GM12878 (cell line): ENCODE data around the gene SBK2. TPM values are rescaled to one million over a fixed set of nuclear protein-coding genes. Genes with fewer than 3 reads are reported as not detected.

Source experiments
- BCL11A ChIP-seq: IDR thresholded peaks from 2 replicates; pipeline ENCODE4 v1.6.1; 2011; ENCODE audit warnings: low read depth, low read length
- CBFB ChIP-seq: IDR thresholded peaks from 2 replicates; pipeline ENCODE4 v1.6.1; 2016; ENCODE audit warnings: antibody characterized with exemption, low read depth
- DPF2 ChIP-seq: fragments of 450-650 bp; IDR thresholded peaks from 2 replicates; pipeline ENCODE4 v1.6.1; 2017; ENCODE audit warnings: mild to moderate bottlenecking
- EP300 ChIP-seq, 2 experiments: fragments of 150-350 bp in 1 of 2; IDR thresholded peaks; 2 replicates each; pipeline ENCODE4 v1.6.1; 2011 to 2012; ENCODE audit warnings: low read depth in 2 of 2, low read length in 2 of 2, borderline replicate concordance in 1 of 2, improper control_type of control experiment in 1 of 2, inconsistent platforms in 1 of 2; ENCODE audit not compliant: control insufficient read depth in 1 of 2
- FOXK2 ChIP-seq: fragments of 450-650 bp; IDR thresholded peaks from 2 replicates; pipeline ENCODE4 v1.6.1; 2017; ENCODE audit warnings: mild to moderate bottlenecking, moderate library complexity
- HSF1 ChIP-seq: fragments of 150-350 bp; IDR thresholded peaks from 2 replicates; pipeline ENCODE4 v1.6.1; 2014; ENCODE audit warnings: mild to moderate bottlenecking, low read depth, low read length
- IKZF1 ChIP-seq: fragments of 450-650 bp; conservative IDR thresholded peaks from 2 replicates; pipeline ENCODE4 v1.6.1; 2017; ENCODE audit warnings: antibody characterized with exemption, mild to moderate bottlenecking
- POLR2A ChIP-seq: IDR thresholded peaks from 2 replicates; pipeline ENCODE4 v1.6.1; 2011; ENCODE audit warnings: low read depth, mild to moderate bottlenecking, low read length
- RAD21 ChIP-seq: IDR thresholded peaks from 2 replicates; pipeline ENCODE4 v1.6.1; 2011; ENCODE audit warnings: mild to moderate bottlenecking, low read depth, low read length, moderate library complexity; ENCODE audit not compliant: insufficient read depth
- RELB ChIP-seq: fragments of 450-650 bp; IDR thresholded peaks from 2 replicates; pipeline ENCODE4 v1.6.1; 2017; ENCODE audit warnings: low read depth, mild to moderate bottlenecking, moderate library complexity
- SREBF1 ChIP-seq: IDR thresholded peaks from 2 replicates; pipeline ENCODE4 v1.6.1; 2012; ENCODE audit warnings: mild to moderate bottlenecking, low read length
- SRF ChIP-seq, 2 experiments: IDR thresholded peaks; 2 replicates each; pipeline ENCODE4 v1.6.1; 2011; ENCODE audit warnings: low read depth in 2 of 2, low read length in 2 of 2, mild to moderate bottlenecking in 1 of 2, moderate library complexity in 1 of 2
- USF2 ChIP-seq: IDR thresholded peaks from 2 replicates; pipeline ENCODE4 v1.6.1; 2011; ENCODE audit warnings: low read depth, low read length, improper control_type of control experiment, borderline replicate concordance
- ZBTB11 ChIP-seq: fragments of 450-650 bp; formaldehyde crosslinking; IDR thresholded peaks from 2 replicates; pipeline ENCODE4 v1.5.0; 2022; ENCODE audit warnings: mild to moderate bottlenecking, missing genetic modification characterization
- ZBTB33 ChIP-seq: fragments of 450-650 bp; IDR thresholded peaks from 2 replicates; pipeline ENCODE4 v1.6.1; 2017; ENCODE audit warnings: mild to moderate bottlenecking
- ZNF687 ChIP-seq: fragments of 450-650 bp; IDR thresholded peaks from 2 replicates; pipeline ENCODE4 v1.6.1; 2017; ENCODE audit warnings: mild to moderate bottlenecking, moderate library complexity
- polyA plus RNA-seq, 11 experiments: library from polyadenylated mRNA; depleted of rRNA in 4 of 11; unstranded in 6 of 11; stranded (reverse) in 5 of 11; fragments of >200 nt; fragmentation: Nextera tagmentation in 4 of 11; fragmentation: Illumina TruSeq in 1 of 11; extraction: Ambion mirVana in 4 of 11; extraction: Trizol in 1 of 11; gene quantifications; 1 replicate in 1 of 11; 2 replicates in 10 of 11; pipeline versions ENCODE4 v1.2.1 to v1.2.3, GENCODE V29; 2011 to 2016; ENCODE audit warnings: inconsistent platforms in 2 of 11, missing spikeins in 2 of 11, low read depth in 1 of 11
- total RNA-seq, 4 experiments: library from RNA; depleted of rRNA in 3 of 4; stranded (reverse); fragments of >200 nt in 3 of 4; fragmentation: Illumina TruSeq in 1 of 4; extraction: Trizol in 1 of 4; gene quantifications; 2 replicates each; pipeline versions ENCODE4 v1.2.1 to v1.2.3, GENCODE V29; 2013 to 2021

The SBK2 gene
- total and polyA plus RNA-seq, 10 of the 15 experiments (the other 5 are each of a cell fraction or from before 2014, with no cell fraction given): not detected

GRCh38 chr19:55580628-55581144 lies 43.8 kb upstream of the SBK2 start, which contains the start of gene ZNF579 (continued):
- peak; percentile 88 for TF ChIP-seq ZBTB11 (CRISPR knock-in tag)
- no peak for TF ChIP-seq ZBTB33
- peak in 1 of 2 experiments; percentile 82; a peak in 2 of 4 replicates for TF ChIP-seq SRF (IDR thresholded peaks at IDR 0.05; ENCODE audit: low read depth in 2 of 2, low read length in 2 of 2)
- TF ChIP-seq ZNF687: no peak
- TF ChIP-seq RELB: peak; percentile 75; the same call in 1 of the 2 replicates
- 0 out of 2 replicates have a peak, but pooled peaks have one; percentile 30 for TF ChIP-seq BCL11A
- TF ChIP-seq POLR2A: peak; percentile 75
- TF ChIP-seq USF2: no peak
- TF ChIP-seq SREBF1: no peak
- TF ChIP-seq HSF1: no peak
- peak; percentile 70 for TF ChIP-seq IKZF1
- no peak for TF ChIP-seq CBFB
- TF ChIP-seq DPF2: 0 out of 2 replicates have a peak, but pooled peaks have one; percentile 13
- 0 out of 4 replicates have a peak, but pooled peaks of 1 of the 2 experiments have one; percentile 5 for TF ChIP-seq EP300 (IDR thresholded peaks at IDR 0.05; ENCODE audit: borderline replicate concordance in 1 of 2, control insufficient read depth in 1 of 2, low read depth in 2 of 2, low read length in 2 of 2)
- TF ChIP-seq RAD21: no peak
- no peak for TF ChIP-seq FOXK2
